GM12872 (cell line): ENCODE results near the gene AKR1C2.
"Not testable (repeated sequence)": the region's sequence is repeated elsewhere in the genome, so short reads cannot be mapped to it uniquely, and the experiment has no call there.

Source experiments
- CTCF ChIP-seq: IDR thresholded peaks from 3 replicates; pipeline ENCODE4 v1.5.1; 2011; ENCODE audit warnings: low read depth, mild to moderate bottlenecking, low read length, moderate library complexity; ENCODE audit not compliant: insufficient read depth

Gene AKR1C2

DNA sequence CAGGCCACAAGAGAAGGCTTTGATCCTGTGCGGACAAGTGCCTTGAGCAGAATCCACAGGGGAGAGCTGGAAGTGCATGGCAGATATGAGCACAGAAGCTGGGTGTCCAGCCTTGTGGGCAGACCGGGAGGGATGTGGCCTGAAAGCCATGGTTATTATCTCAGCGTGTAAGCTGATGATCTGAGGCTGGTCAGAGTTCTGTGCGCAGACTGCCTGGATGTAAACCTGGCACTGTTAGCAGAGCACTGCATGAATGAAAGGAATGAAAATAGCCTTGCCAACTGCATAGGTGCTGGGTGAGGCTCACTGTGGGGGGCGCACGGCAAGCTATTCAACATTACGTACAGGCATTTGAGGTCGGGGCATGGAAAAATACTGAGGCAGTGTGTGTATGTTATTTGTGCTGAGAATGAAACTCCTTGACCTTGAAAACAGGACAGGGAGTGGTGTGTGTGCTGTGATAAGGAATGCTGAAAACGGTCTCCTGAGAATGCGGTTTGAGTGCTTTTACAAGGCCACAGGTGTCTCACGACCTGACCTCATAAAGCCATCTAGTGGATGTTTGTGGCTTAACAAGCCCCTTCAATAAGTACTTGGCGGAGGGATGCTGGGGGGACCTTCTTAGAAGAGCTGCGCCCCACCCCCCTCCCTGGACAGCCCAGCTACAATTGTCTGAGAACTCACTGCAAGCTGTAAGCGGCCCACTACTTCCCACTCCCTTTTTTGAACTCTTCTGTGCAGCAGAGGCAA lies 21.8 kb downstream of the AKR1C2 start:
- peak; percentile 60 for TF ChIP-seq CTCF

DNA sequence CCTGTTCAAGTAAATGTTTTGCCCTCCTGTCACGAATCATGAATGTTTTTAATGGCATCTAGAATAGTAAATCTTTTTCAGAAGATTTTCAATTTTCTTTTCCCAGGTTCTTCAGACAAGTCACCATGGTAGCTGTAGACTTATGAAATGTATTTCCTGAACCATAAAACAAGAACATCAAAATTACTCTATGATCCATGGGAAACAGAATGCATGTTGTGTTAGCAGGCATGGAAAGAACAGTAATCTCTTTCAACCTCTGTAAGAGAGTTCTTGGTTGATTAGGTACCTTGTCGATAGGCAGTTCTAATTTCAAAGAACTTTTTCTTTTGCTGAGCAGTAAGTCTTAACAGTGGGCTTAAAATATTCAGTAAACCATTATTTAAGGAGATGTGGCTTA lies 22.9 kb downstream of the AKR1C2 start:
- TF ChIP-seq CTCF, result no peak

DNA sequence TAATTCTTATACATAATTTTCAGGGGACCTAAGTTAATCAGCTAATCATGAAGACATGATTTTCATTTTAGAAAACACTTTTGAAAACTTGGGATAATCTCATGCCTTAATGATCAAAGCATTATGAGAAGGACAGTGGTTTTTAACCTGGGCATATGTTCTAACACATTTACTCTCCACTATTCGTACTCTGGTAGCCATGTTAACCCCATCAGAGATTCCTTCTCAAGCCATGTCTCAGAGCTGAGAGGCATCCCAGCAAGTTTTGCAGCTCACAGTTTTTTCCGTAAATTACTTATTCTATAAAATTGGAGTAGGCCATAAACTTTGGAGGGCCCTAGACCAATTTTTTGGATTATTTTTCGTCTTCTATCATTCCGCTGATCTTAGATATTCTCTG lies 24.8 kb downstream of the AKR1C2 start:
- no peak for TF ChIP-seq CTCF

DNA sequence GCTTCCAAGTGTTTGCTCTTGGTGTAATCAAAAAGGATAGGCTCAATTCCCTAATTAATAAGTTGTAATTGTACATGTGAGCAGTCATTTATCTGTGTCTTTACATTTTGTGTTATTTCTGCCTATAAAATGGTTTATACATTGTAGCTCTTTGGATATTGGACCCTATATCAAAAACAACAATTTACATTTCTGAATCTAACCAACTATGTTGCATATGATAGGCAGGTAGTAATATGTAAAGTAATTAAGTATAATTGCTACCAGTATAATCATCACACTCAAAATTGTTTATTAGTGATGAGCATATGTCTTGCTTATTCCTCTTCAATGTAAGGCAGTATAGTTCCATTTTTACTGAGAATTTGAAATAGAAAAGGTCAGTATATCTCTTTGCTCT lies 26.6 kb downstream of the AKR1C2 start:
- no peak for TF ChIP-seq CTCF

DNA sequence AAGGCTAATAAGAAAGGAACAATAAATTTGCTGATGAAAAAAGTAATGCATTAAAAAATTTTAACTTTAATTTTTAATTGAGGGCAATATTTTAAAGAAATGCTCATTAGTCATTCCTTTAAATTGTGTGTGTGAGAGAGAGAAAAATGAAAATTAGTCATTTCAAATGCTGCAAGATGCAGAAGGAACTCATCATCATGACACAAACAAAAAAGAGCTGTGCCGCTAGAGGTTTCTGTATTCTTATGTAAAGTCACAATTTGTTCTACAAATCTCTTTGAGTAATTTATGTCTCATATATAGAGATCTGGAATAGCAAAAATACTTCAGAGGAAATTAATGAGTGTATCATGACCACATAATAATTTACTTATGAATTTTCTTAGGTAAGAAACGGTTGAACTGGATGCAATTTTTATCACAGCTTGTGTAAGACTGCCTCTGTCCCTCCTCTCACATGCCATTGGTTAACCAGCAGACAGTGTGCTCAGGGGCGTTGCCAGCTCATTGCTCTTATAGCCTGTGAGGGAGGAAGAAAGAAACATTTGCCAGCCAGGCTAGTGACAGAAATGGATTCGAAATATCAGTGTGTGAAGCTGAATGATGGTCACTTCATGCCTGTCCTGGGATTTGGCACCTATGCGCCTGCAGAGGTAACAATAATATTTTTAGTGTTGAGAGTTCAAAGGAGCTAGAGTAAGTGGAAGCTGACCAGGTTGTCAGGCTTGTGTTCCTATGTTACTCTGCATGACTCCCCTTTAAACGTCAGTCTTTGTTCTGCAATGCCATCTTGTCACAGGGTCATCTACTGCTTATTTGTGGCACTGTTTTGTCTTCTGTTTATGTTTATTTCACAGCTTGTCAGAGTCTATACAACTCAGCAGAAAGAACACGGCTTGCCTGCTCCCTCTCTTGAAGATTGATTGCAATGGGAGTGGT lies 40.5 kb downstream of the AKR1C2 start, which contains the start of gene AKR1C1:
TSS of gene AKR1C1 (plus strand) at position 540 of the 939 bp plus-strand sequence. CDS start at position 570, 30 bp downstream.
- not testable (repeated sequence) for TF ChIP-seq CTCF

- TF ChIP-seq CTCF, result no peak
Measured at GRCh38 chr10:4953405-4953804, 50.3 kb downstream of the AKR1C2 start.

- no peak for TF ChIP-seq CTCF
Measured at GRCh38 chr10:4947635-4948596, 55.7 kb downstream of the AKR1C2 start.
